GM19452 (cell line): ENCODE results near the gene PPFIBP1.
"Not testable (repeated sequence)": the region's sequence is repeated elsewhere in the genome, so short reads cannot be mapped to it uniquely, and the experiment has no call there.

Source experiments
- ATAC-seq: cut with Tn5 transposase; IDR thresholded peaks from one replicate; pipeline ENCODE4 v1.9.1; 2021; ENCODE audit not compliant: unreplicated experiment

The PPFIBP1 gene

GRCh38 chr12:27588776-27589175, 64.8 kb downstream of the PPFIBP1 start:
- ATAC-seq: no peak

- no peak for ATAC-seq
Observed at GRCh38 chr12:27589419-27589818, 65.4 kb downstream of the PPFIBP1 start.

DNA sequence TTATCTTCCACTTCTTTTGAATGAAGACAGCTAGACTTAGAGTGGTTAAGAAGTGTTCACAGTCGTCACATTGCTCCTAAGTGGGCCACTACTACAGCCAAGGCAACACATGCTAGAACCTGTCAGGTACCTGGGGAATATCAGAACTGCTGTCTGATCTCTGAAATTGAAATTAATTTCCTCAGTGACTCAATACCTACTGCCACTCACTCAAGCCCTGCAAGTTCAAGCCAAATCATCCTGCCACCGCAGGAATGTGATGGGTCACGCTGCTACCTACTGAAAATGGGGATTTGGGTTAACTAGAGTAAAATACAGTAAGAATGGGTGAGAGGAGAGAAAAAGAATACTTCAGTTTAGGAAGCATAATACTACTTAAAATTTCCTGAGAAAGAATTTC, 67.7 kb downstream of the PPFIBP1 start:
- ATAC-seq: not testable (repeated sequence)

DNA sequence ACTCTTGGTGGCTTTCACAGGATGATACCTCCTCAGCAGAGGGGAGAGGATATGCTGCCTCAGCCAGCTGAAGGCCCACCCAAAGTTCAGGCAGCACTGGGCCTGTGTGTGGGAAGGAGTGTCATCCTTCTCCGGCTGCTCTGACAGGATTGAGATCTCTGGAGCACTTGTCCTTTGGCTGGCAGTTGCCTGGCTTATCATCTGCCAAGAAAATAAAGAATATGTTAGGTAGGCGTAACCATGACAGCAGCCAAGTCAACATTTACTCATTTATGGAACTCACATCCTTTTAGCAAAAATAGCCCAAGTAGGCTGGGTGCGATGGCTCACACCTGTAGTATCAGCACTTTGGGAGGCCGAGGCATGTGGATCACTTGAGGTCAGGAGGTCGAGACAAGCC, 68.5 kb downstream of the PPFIBP1 start:
- ATAC-seq: no peak

- ATAC-seq: no peak
Observed at GRCh38 chr12:27593266-27593665, 69.3 kb downstream of the PPFIBP1 start.

DNA sequence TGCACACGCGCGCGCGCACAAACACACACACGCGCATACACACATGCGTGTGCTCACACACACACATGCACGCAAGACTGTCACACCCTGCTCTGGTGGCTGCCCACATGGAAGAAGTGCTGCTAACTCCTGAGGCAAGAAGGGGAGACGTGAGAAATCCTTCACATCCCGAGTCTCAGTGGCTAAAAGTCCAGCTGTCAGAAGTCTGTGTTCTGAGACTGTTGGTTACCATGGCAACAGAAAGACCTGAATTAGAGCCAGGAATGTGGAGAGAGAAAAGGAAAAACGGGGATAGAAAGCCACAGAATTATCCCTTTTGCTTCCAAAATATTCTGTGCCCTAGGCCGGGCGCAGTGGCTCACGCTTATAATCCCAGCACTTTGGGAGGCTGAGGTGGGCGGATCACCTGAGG, 71.2 kb downstream of the PPFIBP1 start:
- no peak for ATAC-seq

GRCh38 chr12:27598866-27599265, 74.9 kb downstream of the PPFIBP1 start:
- ATAC-seq: not testable (repeated sequence)

GRCh38 chr12:27601056-27601828, 77.2 kb downstream of the PPFIBP1 start:
- not testable (repeated sequence) for ATAC-seq

DNA sequence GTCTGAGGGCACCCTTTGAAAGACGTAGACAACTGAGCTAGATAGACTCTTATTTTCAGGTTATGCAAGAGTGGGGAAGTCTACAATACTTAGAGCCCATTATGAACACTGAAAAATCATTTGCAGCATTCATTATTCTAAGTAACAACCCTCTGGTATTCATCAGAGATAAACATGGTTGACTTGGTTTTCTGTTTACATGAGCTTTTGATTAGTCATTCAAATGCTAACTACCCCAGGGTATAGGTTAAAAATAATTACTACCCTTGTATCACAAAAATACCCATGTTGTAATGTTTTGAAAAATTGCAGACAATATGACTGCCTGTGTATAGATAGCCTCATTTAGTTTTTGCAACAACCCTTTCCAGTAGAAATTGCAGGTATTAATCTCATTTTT, 78.5 kb downstream of the PPFIBP1 start:
- ATAC-seq: no peak

DNA sequence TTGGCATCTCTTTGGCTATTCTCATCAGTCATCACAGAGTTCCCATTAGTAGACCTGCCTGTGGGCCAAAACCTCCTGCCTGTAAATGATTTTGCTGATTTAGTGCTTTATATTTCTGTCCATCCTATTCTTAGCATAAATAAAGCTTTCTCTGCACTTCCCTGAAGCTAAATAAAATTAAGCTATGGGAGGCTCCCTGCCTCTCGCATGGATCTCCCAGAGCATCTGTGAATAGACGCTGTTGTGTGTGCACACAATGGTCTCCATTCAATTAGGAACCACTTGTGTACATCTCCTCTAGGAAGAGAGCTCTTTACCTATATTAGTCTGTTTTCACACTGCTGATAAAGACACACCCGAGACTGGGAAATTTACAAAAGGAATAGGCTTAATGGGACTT, 80.4 kb downstream of the PPFIBP1 start:
- no peak for ATAC-seq

- ATAC-seq: no peak
Observed at GRCh38 chr12:27606986-27607385, 83.0 kb downstream of the PPFIBP1 start.

GRCh38 chr12:27607591-27607990, 83.6 kb downstream of the PPFIBP1 start:
- ATAC-seq: no peak

GRCh38 chr12:27608890-27609289, 84.9 kb downstream of the PPFIBP1 start:
- ATAC-seq: no peak

GRCh38 chr12:27610374-27610773, 86.4 kb downstream of the PPFIBP1 start:
- no peak for ATAC-seq

- no peak for ATAC-seq
Observed at GRCh38 chr12:27614386-27614785, 90.4 kb downstream of the PPFIBP1 start.

DNA sequence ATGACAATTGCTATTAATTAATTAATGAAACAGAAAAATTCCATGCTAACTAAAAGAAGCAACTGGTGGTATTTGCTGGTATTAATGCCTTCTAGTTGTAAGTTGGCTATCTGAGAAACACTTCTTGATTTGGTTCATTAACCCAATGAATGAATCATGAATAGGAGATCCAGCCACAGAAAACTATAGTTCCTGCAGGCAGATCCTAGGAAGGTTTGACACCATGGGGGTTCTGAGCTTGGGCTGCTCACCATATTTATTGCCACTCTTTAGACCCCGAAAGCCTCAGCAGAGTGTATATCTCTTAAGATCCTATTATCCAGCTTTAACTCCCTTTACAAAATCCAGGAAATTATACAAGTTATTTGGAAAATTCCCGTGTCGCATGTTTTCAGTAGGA, 90.9 kb downstream of the PPFIBP1 start:
- ATAC-seq: no peak

DNA sequence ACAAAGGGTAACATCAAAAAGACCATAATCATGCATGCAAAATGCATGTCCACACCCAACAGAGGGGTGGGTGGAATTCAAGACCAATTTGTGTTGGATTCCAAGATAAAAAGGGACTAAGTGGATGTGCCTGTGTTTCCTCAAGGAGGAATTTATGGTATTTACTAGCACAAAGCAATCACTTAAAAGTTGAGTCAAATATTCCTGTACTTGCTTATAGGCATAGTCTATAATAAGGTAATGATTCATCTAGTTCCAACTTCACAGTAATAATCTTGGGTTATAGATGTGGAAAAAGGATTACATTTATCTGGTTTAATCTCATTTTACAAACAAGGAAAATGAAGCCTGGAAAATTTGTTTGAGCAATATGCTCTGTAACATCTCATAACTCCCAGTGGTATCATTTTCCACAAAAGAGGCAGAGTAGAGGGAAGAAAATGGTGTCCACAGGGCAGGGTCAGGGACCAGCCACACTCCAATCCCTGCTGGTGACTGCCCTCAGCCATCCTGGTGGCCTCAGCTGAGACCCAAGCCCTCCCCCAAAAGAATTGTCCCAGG, 91.4 kb downstream of the PPFIBP1 start:
- no peak for ATAC-seq

- ATAC-seq: no peak
Observed at GRCh38 chr12:27616356-27617142, 92.5 kb downstream of the PPFIBP1 start.

DNA sequence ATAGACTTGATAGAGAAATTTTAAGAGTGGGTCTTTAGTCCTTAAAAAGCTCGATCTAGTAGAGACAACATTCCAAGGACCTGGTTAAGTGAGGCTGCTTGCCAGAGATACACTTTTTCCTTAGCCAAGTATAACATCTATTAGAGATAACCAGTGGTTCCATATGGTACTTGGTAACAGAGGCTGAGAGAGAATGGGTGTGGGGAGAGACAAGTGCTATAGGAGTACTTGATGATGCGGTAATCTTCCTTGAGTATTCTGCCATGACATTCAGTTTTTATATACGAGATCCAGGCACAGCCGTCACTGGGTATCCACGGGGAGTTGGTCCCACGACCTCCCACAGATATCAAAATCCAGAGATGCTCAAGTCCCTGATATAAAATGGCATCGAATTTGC, 94.8 kb downstream of the PPFIBP1 start:
- ATAC-seq: no peak

- ATAC-seq: no peak
Observed at GRCh38 chr12:27619308-27619707, 95.3 kb downstream of the PPFIBP1 start.

DNA sequence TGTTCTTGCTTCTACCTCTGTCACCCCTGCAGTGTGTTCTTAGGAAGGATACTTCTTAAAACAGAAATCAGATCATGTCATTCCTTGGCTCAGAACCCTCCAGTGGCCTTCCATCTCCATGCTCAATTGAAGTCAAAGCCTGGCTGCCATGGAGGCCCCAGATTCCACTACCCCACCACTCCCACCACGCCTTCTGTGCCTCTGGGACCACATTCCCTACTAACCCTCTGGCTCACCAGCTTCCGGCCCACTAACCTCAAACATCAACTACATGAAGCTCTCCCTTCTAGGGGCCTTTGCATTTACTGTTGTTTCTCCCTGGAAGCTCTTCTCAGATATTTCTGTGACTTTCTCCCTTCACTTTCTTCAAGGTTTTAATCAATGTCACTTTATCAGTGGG, 96.1 kb downstream of the PPFIBP1 start:
- no peak for ATAC-seq
